ENCODE data around the gene PDE4DIP.
"Not testable (repeated sequence)": the region's sequence is repeated elsewhere in the genome, so short reads cannot be mapped to it uniquely, and the experiment has no call there.

Gene PDE4DIP

DNA sequence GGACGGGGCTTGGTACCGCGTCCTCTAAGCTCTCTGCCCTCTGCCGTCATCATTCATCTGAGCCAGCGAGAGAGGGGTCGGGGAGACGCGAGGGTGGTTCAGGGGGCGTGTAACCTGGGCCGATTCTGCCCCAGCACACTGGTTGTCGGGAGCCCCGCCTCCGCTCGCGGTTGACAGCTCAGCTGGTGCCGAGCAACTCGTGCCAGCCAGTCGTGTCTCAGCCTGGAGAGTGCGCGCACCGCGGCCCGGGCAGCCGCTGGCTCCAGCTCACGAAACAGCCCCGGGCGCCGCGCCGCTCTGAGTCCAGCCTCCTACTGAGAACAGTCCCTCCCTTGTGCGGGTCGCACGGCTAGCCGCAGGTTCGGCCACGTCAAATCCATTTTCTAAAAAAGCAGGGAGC lies at the start of gene PDE4DIP:
TSS of gene PDE4DIP (plus strand) at position 209 of the 400 bp plus-strand sequence. CDS start 347 bp downstream, outside the sequence.
- DNase-seq: peak in 34 of 42 donors; percentile 2 to 63 (median 30)
- intact Hi-C loops (cut with DNase I): not testable (repeated sequence)

DNA sequence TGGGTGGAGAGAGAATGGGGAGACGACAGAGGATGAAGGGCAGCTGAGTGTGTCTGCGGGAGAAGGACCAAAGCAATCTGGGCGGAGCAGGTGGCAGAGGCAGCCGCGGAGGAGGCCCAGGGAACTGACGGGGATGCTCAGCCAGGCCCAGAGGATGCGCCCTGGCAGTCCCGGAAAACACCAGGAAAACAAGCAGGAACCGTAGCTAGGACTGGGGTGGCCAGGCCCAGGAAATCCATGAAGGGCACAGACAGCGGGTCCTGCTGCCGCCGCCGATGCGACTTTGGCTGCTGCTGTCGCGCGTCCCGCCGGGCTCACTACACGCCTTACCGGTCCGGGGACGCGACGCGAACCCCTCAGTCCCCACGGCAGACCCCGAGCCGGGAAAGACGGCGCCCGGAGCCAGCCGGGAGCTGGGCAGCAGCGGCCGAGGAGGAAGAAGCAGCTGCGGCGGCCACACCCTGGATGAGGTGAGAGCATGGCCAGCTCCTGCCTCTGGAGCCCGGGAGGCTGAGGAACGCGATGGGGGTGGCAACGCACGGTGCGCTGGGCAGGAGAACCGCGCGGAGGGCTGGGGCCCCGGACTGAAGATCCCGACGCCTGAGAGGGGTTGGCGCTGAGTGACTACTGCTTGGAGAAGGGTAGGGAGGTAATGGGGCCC lies 35.8 kb upstream of the PDE4DIP start:
- DNase-seq; intact Hi-C loops (cut with DNase I): not testable (repeated sequence)

DNA sequence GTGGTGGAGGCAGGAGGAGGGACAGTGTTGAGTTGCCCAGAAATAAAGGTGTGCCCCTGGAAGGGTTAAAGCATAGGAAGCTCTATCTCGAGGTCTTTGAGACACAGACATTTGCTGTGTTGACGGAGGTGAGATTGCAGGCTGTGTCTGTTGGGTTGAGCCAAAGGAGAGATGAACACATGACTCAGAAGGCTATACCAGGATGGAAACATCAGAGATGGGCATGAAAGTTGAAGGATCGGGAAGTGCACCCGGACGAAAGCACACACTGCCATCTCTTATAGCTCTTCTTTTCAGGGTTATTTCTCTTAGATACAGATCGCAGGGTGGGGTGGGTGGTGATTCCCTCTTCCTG lies 35.3 kb upstream of the PDE4DIP start:
- DNase-seq; intact Hi-C loops (cut with DNase I): not testable (repeated sequence)

DNA sequence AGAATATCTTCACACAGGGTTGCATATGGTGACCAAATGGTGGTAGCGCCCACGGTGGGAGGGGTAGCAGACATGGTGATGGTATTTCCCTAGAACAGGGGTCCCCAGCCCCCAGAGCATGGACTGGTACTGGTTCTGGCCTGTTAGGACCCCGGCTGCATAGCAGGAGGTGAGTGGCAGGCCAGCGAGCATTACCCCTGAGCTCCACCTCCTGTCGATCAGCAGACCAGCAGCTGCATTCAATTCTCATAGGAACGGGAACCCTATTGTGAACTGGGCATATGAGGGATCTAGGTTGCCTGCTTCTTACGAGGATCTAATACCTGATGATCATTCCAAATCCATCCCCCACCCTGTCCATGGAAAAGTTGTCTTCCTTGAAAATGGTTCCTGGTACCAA lies 22.0 kb upstream of the PDE4DIP start:
- DNase-seq; intact Hi-C loops (cut with DNase I): not testable (repeated sequence)

DNA sequence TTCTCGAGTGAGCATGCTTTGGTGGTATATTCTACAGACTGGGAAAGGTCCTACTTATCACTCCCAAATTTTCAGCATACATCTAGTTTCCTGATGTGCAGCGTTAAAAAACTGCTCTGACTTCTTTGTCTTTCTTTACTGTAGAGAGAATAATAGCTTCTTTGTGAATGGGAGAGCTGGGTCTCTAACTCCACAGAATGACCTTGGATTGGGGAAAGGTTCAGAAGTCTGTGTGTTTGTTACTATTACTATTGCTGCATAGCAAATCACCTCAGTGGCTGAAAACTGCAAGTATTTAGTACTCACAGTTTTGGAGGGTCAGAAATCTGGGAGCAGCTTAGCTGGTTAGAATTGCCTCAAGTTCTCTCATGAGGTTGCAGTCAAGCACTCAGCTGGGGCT lies 20.4 kb upstream of the PDE4DIP start:
- DNase-seq; intact Hi-C loops (cut with DNase I): not testable (repeated sequence)

DNA sequence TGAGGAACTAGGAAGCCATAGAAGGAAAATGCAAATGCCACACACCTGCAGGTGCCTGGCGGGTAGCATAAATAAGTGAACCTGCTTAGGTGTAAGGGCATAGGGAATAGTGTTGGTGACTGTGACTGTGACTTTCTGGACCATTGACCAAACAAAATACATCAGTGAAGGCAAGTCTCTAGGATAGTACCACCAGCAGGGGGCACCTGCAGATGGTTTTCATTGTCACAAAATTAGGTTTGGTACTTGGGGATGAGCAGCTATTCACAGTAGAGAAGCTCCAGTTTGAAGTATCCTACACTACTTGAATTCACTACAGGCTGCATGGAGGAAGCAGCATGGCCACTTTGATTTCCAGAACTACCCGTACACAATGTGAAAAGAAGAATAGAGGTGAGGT lies 19.2 kb upstream of the PDE4DIP start:
- intact Hi-C loops (cut with DNase I); DNase-seq: not testable (repeated sequence)

DNA sequence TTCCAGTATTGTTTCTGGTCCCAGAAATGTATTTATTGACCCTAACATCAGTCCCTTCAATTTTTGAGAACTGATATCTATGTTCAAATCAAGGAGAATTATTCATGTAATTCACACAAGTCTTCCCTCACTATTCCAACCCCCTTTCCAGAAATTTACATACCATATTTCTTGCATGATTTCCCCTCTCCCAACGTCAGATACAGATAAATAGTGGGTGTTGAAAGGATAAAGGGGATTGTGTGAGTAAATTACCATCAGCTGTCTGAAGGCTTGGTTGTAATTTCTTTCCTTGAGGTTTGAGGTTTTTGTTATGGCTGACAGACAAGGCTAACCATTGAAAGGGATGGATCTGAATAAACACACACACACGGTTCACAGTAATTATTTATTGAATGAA lies 15.7 kb upstream of the PDE4DIP start:
- intact Hi-C loops (cut with DNase I); DNase-seq: not testable (repeated sequence)

DNA sequence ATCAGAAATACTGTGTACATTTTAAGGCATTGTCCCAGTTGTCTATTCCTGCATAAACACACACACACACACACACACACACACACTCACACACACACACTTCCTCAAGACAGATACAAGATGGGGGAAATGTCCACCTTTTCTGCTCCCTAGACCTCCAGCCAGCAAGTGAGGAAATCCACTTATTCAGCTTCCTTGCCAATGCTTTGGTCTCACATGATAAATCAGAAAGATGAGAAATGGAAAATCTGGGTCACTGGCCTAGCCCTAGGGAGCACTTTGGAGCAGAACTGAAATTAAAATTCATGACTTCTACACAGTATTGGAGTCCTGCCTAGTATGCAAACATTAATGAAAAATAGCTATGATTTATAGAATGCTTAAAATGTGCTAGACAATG lies 15.3 kb upstream of the PDE4DIP start:
- DNase-seq; intact Hi-C loops (cut with DNase I): not testable (repeated sequence)

DNA sequence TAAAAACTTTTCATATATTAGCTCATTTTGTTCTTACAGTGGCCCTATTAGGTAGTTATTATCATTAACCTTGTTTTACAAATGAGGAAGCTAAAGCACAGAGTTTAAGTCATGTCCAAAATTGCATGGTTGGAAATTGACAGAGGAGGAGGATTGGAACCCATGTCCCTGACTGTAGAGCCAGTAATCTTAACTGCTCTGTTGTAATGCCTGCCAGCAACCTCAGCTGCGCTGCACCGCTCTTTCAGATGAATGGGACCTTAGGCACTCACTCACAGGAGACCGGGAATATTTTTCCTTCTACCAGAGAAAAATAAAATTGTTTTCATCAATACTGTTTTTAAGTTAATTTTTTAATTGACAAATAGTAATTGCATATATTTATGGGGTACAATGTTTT lies 14.9 kb upstream of the PDE4DIP start:
- DNase-seq; intact Hi-C loops (cut with DNase I): not testable (repeated sequence)

DNA sequence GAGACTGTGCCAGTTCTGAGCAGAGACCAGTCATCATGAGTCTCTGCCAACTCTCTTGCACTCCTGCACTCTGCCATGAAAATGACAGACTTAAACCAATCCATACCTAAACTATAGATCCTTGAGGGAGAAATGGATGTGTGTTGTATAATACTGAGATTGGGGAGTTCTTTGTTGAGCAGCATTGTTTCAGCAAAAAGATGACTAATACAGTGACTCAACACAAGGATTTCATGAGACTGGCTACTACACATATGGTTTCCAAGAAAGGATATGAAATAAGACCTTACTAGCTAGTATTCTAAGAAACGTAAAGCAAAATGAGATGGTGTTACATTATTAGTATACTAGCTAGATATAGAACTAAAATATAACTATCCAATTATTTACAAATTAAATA lies 3.0 kb upstream of the PDE4DIP start:
- intact Hi-C loops (cut with DNase I); DNase-seq: not testable (repeated sequence)

DNA sequence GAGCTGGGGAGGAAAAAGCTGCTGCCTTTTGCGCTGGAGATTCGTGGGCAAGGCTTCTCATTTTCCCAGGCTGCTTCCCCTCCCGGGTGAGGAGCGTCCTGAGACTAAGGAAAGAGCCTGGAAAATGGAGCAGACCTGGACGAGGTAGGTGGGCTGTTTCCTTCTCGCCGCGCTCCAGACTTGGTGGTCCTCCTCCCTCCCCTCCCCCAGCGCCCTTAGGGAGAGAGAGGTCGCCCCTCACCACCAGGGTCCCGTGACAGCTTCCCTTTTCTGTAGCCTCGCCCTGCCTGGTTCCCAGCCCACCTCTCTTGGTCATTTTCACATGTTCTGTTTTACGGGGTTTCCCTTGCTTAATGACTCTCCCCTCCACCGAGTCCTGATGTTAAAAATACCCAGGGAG lies 423 bp downstream of the PDE4DIP start:
- intact Hi-C loops (cut with DNase I); DNase-seq: not testable (repeated sequence)

DNA sequence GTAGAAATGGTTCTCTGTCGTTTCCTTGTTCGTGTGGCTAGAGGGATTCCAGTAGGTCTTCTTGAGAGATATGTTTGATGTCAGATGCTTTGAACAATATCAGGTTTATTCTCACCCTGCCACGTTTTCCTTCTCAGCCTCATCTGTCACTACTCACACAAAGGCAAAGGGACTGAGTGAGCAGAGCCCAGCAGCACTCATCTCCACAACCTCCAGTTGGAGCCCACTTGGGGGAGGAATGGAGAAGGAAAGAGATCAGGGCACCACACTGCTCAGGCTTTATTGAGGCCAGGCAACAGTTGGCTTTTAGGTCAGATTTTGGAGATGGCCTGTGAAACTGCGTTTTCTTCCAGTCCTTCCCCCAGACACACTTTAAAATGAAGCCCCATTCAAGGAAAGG lies 840 bp downstream of the PDE4DIP start:
- intact Hi-C loops (cut with DNase I); DNase-seq: not testable (repeated sequence)

DNA sequence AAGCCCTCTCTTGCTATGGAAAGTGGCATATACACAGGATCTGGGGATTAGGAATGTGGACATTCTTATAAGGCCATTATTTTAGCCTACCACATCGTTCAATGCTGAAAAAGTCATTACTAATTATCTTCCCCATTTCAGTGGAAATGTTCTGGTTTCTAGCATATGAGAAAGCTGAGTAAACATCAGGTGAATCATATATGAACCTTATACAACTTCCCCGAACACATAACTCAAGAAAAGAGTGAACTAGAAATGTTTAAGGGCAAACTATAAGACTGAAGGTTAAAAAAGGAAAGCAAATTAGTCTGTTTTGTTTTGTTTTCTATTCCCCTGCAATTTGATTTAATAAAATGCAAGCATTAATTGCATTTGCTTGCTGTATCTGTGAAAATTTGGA lies 6.1 kb downstream of the PDE4DIP start:
- DNase-seq; intact Hi-C loops (cut with DNase I): not testable (repeated sequence)

DNA sequence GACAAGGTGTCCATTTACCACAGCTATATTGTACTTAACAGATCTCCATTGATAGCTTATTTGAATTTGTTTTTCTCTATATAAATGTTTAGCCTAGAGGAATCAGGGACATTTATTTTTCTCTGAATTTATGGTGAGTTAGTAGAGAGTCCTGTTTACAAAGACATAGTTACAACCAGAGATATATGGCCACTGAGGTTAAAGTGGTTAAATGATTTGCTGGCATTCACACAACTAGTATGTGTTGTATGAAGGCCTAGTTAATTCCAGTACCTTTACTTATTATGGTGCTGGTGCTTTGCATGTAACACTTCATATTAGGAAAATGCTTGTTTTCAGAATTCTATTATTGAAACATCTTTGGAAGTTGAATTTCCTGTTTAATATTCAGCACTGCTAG lies 6.6 kb downstream of the PDE4DIP start:
- intact Hi-C loops (cut with DNase I); DNase-seq: not testable (repeated sequence)

DNA sequence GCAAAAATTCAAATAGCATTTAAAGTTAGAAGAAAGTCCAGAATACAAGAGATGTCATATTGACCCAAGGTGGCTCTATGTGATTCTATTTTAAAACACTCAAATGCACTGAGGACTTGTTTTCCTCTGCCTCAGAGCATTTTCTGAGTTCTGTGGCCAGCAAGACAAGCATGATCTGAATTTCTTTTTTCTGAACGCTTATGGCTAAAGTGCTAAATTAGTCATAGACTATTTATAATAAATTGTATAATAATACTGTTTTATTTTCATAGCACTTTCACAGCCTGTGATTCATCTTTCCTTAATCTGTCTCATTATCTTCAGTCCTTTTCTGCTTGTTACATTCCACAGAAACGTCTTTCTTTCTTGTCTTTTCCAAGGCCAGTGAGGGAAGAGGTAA lies 7.5 kb downstream of the PDE4DIP start:
- DNase-seq; intact Hi-C loops (cut with DNase I): not testable (repeated sequence)

DNA sequence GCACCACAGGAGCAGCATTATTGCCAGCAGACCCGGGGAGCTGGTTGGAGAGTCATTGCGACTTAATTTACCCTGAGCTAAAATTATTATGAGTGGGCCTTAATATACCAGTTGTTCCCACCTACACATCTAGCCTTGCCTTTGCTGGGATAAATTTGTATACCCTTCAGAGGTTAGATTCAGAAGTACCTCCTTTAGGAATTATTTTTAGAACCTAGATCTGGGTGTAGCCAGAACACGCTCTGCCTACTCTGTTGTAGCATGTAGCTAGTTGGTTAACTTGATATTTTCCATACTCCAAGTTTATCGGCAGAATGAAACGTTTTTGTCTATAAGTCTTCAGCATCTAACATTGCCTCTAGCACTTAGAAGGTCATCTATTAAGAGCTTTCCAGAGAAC lies 9.1 kb downstream of the PDE4DIP start:
- DNase-seq; intact Hi-C loops (cut with DNase I): not testable (repeated sequence)

DNA sequence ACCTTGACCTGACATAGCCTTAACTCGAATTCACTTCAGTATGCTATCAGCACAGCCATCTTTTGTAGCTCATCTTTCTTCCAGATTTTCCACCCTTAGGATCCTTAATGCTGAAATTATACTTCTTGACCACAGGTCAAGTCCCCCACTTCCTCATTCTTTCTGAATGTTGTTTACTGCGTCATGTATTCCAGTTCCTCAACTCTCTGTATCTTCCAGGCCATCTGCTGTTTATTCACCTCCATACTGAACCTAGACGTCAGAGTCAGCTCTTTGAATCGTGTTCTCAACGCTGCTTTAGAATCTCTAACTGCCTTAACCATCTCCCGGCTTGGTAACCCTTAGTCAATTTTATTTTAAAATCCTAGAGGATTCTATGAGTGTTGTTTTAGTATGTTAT lies 9.8 kb downstream of the PDE4DIP start:
- DNase-seq; intact Hi-C loops (cut with DNase I): not testable (repeated sequence)

DNA sequence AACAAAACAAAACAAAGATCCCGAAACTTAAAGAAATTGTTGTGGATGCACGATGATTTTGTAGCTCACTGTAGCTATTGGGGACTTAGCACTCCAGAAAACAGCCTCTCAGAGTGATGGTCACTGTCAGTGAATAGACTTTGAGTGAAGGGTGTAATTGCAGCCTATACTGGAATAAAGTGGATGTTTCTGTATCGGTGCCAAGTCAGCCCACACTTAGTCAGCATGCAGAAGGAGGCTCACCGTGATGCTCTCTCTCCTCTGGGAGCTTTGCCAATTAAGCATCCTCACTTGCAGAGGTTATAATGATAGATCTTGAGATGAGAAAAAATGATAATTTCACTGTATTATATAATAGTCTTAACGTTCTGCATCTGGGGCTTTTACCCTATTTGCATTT lies 11.1 kb downstream of the PDE4DIP start:
- DNase-seq; intact Hi-C loops (cut with DNase I): not testable (repeated sequence)

DNA sequence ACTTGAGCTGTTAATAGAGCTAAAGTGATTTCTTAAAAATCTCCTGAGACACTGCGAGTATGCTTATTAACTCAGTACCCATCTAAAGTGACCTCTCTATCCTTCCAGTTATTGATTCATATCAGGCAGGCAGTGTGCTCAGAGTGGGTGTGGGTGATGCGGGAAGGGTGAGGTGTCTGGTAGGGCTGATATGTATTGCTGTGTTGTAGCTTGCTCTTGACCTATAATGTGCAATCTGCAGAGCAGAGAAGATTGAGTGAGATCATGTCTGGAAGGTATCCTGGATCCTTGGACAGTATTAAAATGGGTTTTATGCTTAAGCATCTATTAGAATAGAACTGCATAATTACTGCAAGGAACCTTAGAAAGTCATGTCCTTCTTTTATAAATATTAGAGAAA lies 15.8 kb downstream of the PDE4DIP start:
- DNase-seq; intact Hi-C loops (cut with DNase I): not testable (repeated sequence)

DNA sequence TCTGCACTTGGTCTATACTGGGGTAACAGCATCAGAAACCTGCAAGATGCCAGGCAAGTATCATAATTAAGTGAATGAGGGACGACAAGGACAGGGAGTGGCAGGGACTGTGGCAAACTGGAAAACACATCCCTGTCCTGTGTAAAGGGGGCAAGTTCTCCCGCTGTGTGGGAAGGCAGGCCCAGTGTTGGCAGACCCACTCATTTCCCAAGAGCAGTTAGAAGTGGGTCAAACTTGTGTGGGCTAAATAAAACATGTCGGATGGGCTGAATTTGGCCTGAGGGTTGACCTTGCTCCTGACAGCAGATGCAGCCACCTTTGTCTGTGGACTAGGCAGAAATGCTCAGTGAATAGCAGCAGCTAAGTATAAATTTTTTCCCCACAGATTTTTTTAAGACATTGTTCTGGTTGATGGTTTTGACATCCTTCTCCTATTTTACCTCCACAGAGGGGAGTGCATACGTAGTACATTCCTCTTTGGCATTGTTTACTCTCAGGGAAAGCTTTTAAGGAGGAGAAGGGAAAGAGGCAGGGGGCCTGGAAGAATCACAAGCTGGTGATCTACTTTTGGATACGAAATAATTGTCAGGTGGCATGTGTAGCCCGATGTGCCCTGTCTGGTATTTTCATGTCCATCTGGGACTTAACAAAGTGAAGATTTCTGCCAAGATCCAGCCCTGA lies 16.5 kb downstream of the PDE4DIP start:
- intact Hi-C loops (cut with DNase I); DNase-seq: not testable (repeated sequence)

DNA sequence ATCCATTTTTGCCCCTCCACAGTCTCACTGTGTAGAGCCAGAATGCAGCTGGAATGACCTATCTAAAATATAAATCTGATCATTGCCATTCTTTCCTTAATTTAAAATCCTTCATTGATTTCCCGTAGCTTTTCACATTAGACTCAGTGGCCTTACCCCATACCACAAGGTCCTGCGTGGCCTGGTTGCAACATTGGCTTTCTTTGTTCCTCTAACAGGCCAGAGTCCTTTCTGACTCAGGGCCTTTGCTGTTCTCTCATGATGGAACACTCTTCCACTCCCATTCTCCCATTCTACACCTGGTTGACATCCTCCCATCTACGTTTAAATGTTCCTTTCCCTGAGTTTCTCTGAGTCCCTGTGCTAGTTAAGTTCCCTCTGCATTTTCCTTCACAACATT lies 18.4 kb downstream of the PDE4DIP start:
- DNase-seq; intact Hi-C loops (cut with DNase I): not testable (repeated sequence)

All from head of caudate nucleus (tissue), 42 donors.